HepG2 (cell line): Measurements from ENCODE around the gene HSF2BP. TPM values are rescaled to one million over a fixed set of nuclear protein-coding genes. Genes with fewer than 3 reads are reported as not detected.

Source experiments
- CHD2 ChIP-seq: IDR thresholded peaks from 2 replicates; pipeline ENCODE4 v1.6.1; 2011; ENCODE audit warnings: low read depth, low read length, improper control_type of control experiment
- EEA1 ChIP-seq: sonication (generic); formaldehyde crosslinking; IDR thresholded peaks from 2 replicates; pipeline ENCODE4 v1.5.1; 2020; ENCODE audit warnings: mild to moderate bottlenecking, missing genetic modification reagents, borderline replicate concordance
- FOXA3 ChIP-seq: IDR thresholded peaks from 2 replicates; pipeline ENCODE4 v1.6.1; 2016; ENCODE audit warnings: missing genetic modification reagents, missing compliant biosample characterization
- FOXC1 ChIP-seq: sonication (generic); formaldehyde crosslinking; IDR thresholded peaks from 2 replicates; pipeline ENCODE4 v1.8.0; 2022; ENCODE audit warnings: mild to moderate bottlenecking, missing genetic modification reagents, borderline replicate concordance
- KLF16 ChIP-seq, 2 experiments: sonication (generic) in 1 of 2; formaldehyde crosslinking in 1 of 2; IDR thresholded peaks; 2 replicates each; pipeline versions ENCODE4 v1.6.1 to v1.8.0; 2016 to 2023; ENCODE audit warnings: missing genetic modification reagents in 2 of 2, missing compliant biosample characterization in 1 of 2
- MEIS1 ChIP-seq: sonication (generic); formaldehyde crosslinking; IDR thresholded peaks from 2 replicates; pipeline ENCODE4 v1.9.0; 2021; ENCODE audit warnings: mild to moderate bottlenecking, missing genetic modification reagents, moderate library complexity, borderline replicate concordance
- MEIS2 ChIP-seq: sonication (generic); formaldehyde crosslinking; IDR thresholded peaks from 2 replicates; pipeline ENCODE4 v1.9.0; 2021; ENCODE audit warnings: mild to moderate bottlenecking, missing genetic modification reagents
- MIER2 ChIP-seq: IDR thresholded peaks from 2 replicates; pipeline ENCODE4 v1.6.1; 2016; ENCODE audit warnings: missing biosample characterization, missing genetic modification reagents
- MXD4 ChIP-seq: IDR thresholded peaks from 2 replicates; pipeline ENCODE4 v1.6.1; 2016; ENCODE audit warnings: mild to moderate bottlenecking, missing biosample characterization, missing genetic modification reagents
- NCOA2 ChIP-seq: sonication (generic); formaldehyde crosslinking; IDR thresholded peaks from 2 replicates; pipeline ENCODE4 v1.8.0; 2022; ENCODE audit warnings: inconsistent platforms
- SIX4 ChIP-seq: sonication (generic); formaldehyde crosslinking; IDR thresholded peaks from 2 replicates; pipeline ENCODE4 v1.4.0; 2020; ENCODE audit warnings: missing genetic modification reagents
- SMYD3 ChIP-seq: sonication (generic); formaldehyde crosslinking; IDR thresholded peaks from 2 replicates; pipeline ENCODE4 v1.8.1; 2023; ENCODE audit warnings: mild to moderate bottlenecking, missing genetic modification reagents
- SOX13 ChIP-seq, 3 experiments: fragments of 450-650 bp in 1 of 3; sonication (generic) in 1 of 3; formaldehyde crosslinking in 1 of 3; IDR thresholded peaks in 2 of 3; conservative IDR thresholded peaks in 1 of 3; 2 replicates each; pipeline versions ENCODE4 v1.5.0 to v1.6.1; 2016 to 2020; ENCODE audit warnings: antibody characterized with exemption in 1 of 3, mild to moderate bottlenecking in 1 of 3, missing compliant biosample characterization in 1 of 3, missing genetic modification reagents in 1 of 3, moderate library complexity in 1 of 3
- ZMYM2 ChIP-seq: sonication (generic); formaldehyde crosslinking; IDR thresholded peaks from 2 replicates; pipeline ENCODE4 v1.8.0; 2022; ENCODE audit warnings: mild to moderate bottlenecking, missing genetic modification reagents
- ZNF136 ChIP-seq: sonication (generic); formaldehyde crosslinking; IDR thresholded peaks from 2 replicates; pipeline ENCODE4 v1.8.1; 2022; ENCODE audit warnings: low read depth, mild to moderate bottlenecking, moderate library complexity, missing genetic modification reagents
- ZNF292 ChIP-seq: sonication (generic); formaldehyde crosslinking; IDR thresholded peaks from 2 replicates; pipeline ENCODE4 v1.8.1; 2022; ENCODE audit warnings: mild to moderate bottlenecking, low read depth, missing genetic modification reagents, borderline replicate concordance
- ZNF713 ChIP-seq: sonication (generic); formaldehyde crosslinking; IDR thresholded peaks from 2 replicates; pipeline ENCODE4 v1.4.0; 2020; ENCODE audit warnings: mild to moderate bottlenecking, missing genetic modification reagents
- ZNF792 ChIP-seq: IDR thresholded peaks from 2 replicates; pipeline ENCODE4 v1.6.1; 2016
- polyA plus RNA-seq, 8 experiments: library from polyadenylated mRNA; depleted of rRNA in 3 of 8; stranded (reverse) in 7 of 8; unstranded in 1 of 8; fragments of >200 nt; fragmentation: Illumina TruSeq in 4 of 8; extraction: Trizol in 4 of 8; gene quantifications; 2 replicates each; pipeline versions ENCODE4 v1.2.1 to v1.2.3, GENCODE V29; 2011 to 2016; ENCODE audit warnings: low read depth in 4 of 8, missing spikeins in 1 of 8, mixed read lengths in 1 of 8; ENCODE audit not compliant: insufficient read depth in 1 of 8
- total RNA-seq, 5 experiments: library from RNA; depleted of rRNA; stranded (reverse); fragments of >200 nt; fragmentation: Illumina TruSeq; extraction: Trizol; gene quantifications; 2 replicates each; pipeline ENCODE4 v1.2.3, GENCODE V29; 2016; ENCODE audit warnings: low read depth in 1 of 5
- TF ChIP-seq, protein P1 (sequence below): sonication (generic); formaldehyde crosslinking; IDR thresholded peaks from 2 replicates; pipeline ENCODE4 v1.4.0; 2020; ENCODE audit warnings: missing genetic modification reagents
- TF ChIP-seq, protein P2 (sequence below): sonication (generic); formaldehyde crosslinking; IDR thresholded peaks from 2 replicates; pipeline ENCODE4; 2020; ENCODE audit warnings: missing genetic modification reagents, mild to moderate bottlenecking, borderline replicate concordance
- TF ChIP-seq, protein P3 (sequence below): sonication (generic); formaldehyde crosslinking; conservative IDR thresholded peaks from 2 replicates; pipeline ENCODE4 v1.8.0; 2022; ENCODE audit warnings: mild to moderate bottlenecking, moderate library complexity, missing genetic modification reagents

The HSF2BP gene
- total and polyA plus RNA-seq, 2 of the 13 experiments (the other 11 are each of a cell fraction or from before 2014, with no cell fraction given), result 0.67 to 2.2 TPM

DNA sequence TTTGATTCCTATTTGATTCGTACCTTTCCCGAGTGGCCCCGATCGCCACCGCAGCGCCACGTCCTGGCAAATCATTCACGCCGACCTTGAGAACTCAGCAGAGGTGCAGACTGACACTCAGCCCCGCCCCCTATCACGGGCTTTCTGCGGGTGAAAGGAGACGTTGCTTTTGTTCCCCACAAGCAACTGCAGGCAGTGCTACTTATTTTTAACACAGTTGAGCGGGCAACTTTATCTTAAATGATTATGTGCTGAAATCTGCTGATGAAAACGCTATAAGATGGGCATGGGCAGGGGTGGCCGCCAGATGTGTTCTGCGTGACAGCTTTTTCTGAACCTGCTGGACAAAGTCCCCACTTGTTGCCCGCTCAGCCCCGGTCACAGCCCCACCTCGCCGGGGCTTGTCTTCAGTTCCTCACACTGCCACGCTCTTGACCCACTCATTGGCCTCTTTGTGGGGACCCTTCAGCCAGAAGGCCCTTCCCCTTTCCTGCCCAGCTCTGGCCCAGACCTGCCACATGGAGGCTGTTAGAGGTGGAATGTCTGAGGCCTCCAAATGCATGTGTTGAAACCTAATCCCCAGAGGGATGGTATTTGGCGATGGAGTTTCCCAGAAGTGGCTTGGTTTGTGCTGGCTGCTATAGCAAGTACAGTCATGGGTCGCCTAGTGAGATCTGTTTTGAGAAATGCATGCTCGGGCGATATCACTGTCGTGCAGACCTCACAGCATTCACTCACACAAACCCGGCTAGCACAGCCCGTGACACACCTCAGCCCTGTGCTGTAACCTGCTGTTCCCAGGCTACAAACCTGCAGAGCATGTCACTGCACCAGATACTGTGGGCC, 44.0 kb upstream of the HSF2BP start (continued):
- TF ChIP-seq, protein P1, sequence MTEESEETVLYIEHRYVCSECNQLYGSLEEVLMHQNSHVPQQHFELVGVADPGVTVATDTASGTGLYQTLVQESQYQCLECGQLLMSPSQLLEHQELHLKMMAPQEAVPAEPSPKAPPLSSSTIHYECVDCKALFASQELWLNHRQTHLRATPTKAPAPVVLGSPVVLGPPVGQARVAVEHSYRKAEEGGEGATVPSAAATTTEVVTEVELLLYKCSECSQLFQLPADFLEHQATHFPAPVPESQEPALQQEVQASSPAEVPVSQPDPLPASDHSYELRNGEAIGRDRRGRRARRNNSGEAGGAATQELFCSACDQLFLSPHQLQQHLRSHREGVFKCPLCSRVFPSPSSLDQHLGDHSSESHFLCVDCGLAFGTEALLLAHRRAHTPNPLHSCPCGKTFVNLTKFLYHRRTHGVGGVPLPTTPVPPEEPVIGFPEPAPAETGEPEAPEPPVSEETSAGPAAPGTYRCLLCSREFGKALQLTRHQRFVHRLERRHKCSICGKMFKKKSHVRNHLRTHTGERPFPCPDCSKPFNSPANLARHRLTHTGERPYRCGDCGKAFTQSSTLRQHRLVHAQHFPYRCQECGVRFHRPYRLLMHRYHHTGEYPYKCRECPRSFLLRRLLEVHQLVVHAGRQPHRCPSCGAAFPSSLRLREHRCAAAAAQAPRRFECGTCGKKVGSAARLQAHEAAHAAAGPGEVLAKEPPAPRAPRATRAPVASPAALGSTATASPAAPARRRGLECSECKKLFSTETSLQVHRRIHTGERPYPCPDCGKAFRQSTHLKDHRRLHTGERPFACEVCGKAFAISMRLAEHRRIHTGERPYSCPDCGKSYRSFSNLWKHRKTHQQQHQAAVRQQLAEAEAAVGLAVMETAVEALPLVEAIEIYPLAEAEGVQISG (CRISPR knock-in tag), result peak; percentile 31; the same call in 1 of the 2 replicates
- 0 out of 2 replicates have a peak, but pooled peaks have one; percentile 63 for TF ChIP-seq EEA1
- TF ChIP-seq MXD4, result 0 out of 2 replicates have a peak, but pooled peaks have one; percentile 47
- TF ChIP-seq ZNF292, result peak; percentile 49; the same call in 1 of the 2 replicates
- no peak for TF ChIP-seq ZMYM2 (CRISPR knock-in tag)
- TF ChIP-seq FOXA3 (CRISPR knock-in tag), result 0 out of 2 replicates have a peak, but pooled peaks have one; percentile 2
- no peak for TF ChIP-seq ZNF136 (CRISPR knock-in tag)
- TF ChIP-seq NCOA2 (CRISPR knock-in tag), result no peak
- TF ChIP-seq MEIS2 (CRISPR knock-in tag), result peak; percentile 35; the same call in 1 of the 2 replicates
- TF ChIP-seq, protein P2, sequence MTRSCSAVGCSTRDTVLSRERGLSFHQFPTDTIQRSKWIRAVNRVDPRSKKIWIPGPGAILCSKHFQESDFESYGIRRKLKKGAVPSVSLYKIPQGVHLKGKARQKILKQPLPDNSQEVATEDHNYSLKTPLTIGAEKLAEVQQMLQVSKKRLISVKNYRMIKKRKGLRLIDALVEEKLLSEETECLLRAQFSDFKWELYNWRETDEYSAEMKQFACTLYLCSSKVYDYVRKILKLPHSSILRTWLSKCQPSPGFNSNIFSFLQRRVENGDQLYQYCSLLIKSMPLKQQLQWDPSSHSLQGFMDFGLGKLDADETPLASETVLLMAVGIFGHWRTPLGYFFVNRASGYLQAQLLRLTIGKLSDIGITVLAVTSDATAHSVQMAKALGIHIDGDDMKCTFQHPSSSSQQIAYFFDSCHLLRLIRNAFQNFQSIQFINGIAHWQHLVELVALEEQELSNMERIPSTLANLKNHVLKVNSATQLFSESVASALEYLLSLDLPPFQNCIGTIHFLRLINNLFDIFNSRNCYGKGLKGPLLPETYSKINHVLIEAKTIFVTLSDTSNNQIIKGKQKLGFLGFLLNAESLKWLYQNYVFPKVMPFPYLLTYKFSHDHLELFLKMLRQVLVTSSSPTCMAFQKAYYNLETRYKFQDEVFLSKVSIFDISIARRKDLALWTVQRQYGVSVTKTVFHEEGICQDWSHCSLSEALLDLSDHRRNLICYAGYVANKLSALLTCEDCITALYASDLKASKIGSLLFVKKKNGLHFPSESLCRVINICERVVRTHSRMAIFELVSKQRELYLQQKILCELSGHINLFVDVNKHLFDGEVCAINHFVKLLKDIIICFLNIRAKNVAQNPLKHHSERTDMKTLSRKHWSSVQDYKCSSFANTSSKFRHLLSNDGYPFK (CRISPR knock-in tag), result peak; percentile 56; the same call in 1 of the 2 replicates
- peak; percentile 41; the same call in 1 of the 2 replicates for TF ChIP-seq SIX4 (CRISPR knock-in tag)
- no peak for TF ChIP-seq MEIS1
- 0 out of 2 replicates have a peak, but pooled peaks have one; percentile 5 for TF ChIP-seq MIER2 (CRISPR knock-in tag)
- TF ChIP-seq FOXC1, result no peak
- no peak for TF ChIP-seq SOX13 (IDR thresholded peaks at IDR 0.05)
- TF ChIP-seq SOX13 (CRISPR knock-in tag; conservative IDR thresholded peaks at IDR 0.05 in 1 of 2, IDR thresholded peaks at IDR 0.05 in 1 of 2), result peak in 1 of 2 experiments; percentile 7; a peak in 2 of 4 replicates
- TF ChIP-seq SMYD3 (CRISPR knock-in tag), result no peak
- TF ChIP-seq CHD2, result no peak
- TF ChIP-seq, protein P3, sequence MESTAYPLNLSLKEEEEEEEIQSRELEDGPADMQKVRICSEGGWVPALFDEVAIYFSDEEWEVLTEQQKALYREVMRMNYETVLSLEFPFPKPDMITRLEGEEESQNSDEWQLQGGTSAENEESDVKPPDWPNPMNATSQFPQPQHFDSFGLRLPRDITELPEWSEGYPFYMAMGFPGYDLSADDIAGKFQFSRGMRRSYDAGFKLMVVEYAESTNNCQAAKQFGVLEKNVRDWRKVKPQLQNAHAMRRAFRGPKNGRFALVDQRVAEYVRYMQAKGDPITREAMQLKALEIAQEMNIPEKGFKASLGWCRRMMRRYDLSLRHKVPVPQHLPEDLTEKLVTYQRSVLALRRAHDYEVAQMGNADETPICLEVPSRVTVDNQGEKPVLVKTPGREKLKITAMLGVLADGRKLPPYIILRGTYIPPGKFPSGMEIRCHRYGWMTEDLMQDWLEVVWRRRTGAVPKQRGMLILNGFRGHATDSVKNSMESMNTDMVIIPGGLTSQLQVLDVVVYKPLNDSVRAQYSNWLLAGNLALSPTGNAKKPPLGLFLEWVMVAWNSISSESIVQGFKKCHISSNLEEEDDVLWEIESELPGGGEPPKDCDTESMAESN (CRISPR knock-in tag), result no peak
- 0 out of 2 replicates have a peak, but pooled peaks have one; percentile 44 for TF ChIP-seq ZNF713 (CRISPR knock-in tag)
- 0 out of 2 replicates have a peak, but pooled peaks have one; percentile 15 for TF ChIP-seq ZNF792 (CRISPR knock-in tag)
- no peak for TF ChIP-seq KLF16 (CRISPR knock-in tag; IDR thresholded peaks at IDR 0.05)
